Spinal cord (tissue), 10 donors: Measurements from ENCODE around the gene TRDMT1. TPM values are rescaled to one million over a fixed set of nuclear protein-coding genes. Genes with fewer than 3 reads are reported as not detected.

Experiments used
- DNase-seq, 6 donors: peaks; one replicate each; pipeline versions ENCODE4 v3.0.0 to v3.0.0-alpha.2; 2013 to 2015; ENCODE audit warnings: low spot score in 6 of 6, low read depth in 4 of 6
- H3K27ac ChIP-seq: one replicate; pipeline ENCODE4 v1.5.1; 2013; ENCODE audit warnings: low read depth, low read length, control low read depth
- H3K27me3 ChIP-seq: one replicate; pipeline ENCODE4 v1.6.1; 2013; ENCODE audit warnings: low read length; ENCODE audit not compliant: control insufficient read depth, insufficient read depth
- H3K36me3 ChIP-seq: one replicate; pipeline ENCODE4 v1.6.1; 2013; ENCODE audit warnings: low read length; ENCODE audit not compliant: control insufficient read depth, insufficient read depth
- H3K4me1 ChIP-seq: one replicate; pipeline ENCODE4 v1.6.1; 2013; ENCODE audit warnings: low read length; ENCODE audit not compliant: control insufficient read depth, insufficient read depth
- H3K4me3 ChIP-seq: one replicate; pipeline ENCODE4 v1.5.1; 2013; ENCODE audit warnings: low read depth, low read length, control low read depth
- H3K9me3 ChIP-seq: one replicate; pipeline ENCODE4 v1.6.1; 2013; ENCODE audit warnings: low read length; ENCODE audit not compliant: control insufficient read depth, insufficient read depth
- WGBS: methylation state at CpG from one replicate; pipeline ENCODE4 v1.1.5; 2013; ENCODE audit warnings: missing lambda C conversion rate; ENCODE audit not compliant: insufficient coverage; 5-methylcytosine and 5-hydroxymethylcytosine counted together
- polyA plus RNA-seq, 2 donors: library from polyadenylated mRNA; unstranded; fragments of 120-200 nt; gene quantifications; one replicate each; pipeline ENCODE4 v1.2.1, GENCODE V29; 2013; ENCODE audit not compliant: insufficient read length in 2 of 2
- total RNA-seq, 2 donors: library from RNA; depleted of rRNA in 1 of 2; stranded (reverse); fragments of 120-200 nt in 1 of 2; fragments of >200 nt in 1 of 2; gene quantifications; one replicate each; pipeline versions ENCODE4 v1.2.3 to v1.2.4, GENCODE V29; 2013 to 2014
- donor health status: healthy.

Gene TRDMT1
- total and polyA plus RNA-seq, 4 donors: 10.4 to 34.1 (median 14.4) TPM

DNA sequence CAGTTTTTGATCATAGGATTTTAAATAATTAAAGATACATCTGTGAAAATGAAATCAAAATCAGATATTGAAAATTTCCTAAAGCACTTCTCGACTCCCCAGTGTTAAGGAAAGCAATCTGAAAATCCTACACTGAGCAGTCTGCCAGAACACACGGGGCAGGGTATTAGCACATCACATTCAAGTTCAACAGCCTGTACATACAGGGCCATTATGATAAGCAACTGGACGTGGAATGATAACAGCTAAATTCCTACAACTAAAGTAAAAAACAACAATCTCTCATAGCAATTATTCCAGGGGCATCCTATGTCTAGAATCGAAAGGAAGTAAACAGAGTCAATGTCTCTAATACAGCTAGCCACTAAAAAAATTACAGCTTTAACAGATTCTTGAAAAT is 31.7 kb downstream of the TRDMT1 start:
- DNase-seq: no peak
- Histone ChIP-seq H3K4me3 (no peak overlapping the region), H3K9me3 (no peaks in the 10 kb centered on the region), H3K27ac (no peak overlapping the region), H3K4me1 (no peaks in the 10 kb centered on the region), H3K36me3 (no peaks in the 10 kb centered on the region), H3K27me3 (no peaks in the 10 kb centered on the region)
- WGBS: 41% methylated on average over 2 of the region's 4 CpGs

DNA sequence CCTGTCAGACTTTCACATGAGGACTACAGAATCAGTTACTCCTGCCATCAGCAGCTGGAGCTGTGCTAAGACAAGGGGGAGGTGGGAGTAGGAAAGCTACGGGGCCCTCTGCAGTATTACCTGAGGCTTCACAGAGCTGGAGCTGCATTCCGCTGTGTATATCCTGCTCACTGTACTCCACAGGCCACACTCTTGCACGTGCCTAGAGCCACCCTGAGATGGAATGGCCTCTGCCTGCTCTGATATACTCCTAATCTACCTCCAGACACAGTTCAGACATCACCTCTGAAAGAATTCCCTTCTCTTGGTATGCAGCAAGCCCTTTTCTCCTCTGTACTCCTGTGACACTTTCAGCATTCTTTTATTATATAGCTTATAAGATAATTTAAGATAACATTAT is 34.8 kb downstream of the TRDMT1 start:
- H3K4me3 ChIP-seq: no peak overlapping the region
- no peaks in the 10 kb centered on the region for H3K27me3 ChIP-seq
- DNase-seq: no peak
- no peaks in the 10 kb centered on the region for H3K4me1 ChIP-seq
- H3K27ac ChIP-seq: no peak overlapping the region
- no peaks in the 10 kb centered on the region for H3K9me3 ChIP-seq
- no peaks in the 10 kb centered on the region for H3K36me3 ChIP-seq
- WGBS: 74% methylated on average over 2 of the region's 3 CpGs

GRCh38 chr10:17162828-17163227 is 38.6 kb downstream of the TRDMT1 start:
- H3K4me1 ChIP-seq: no peaks in the 10 kb centered on the region
- no peak overlapping the region for H3K27ac ChIP-seq
- no CpG with 5 or more reads among the region's 2 CpGs for WGBS
- H3K27me3 ChIP-seq: no peaks in the 10 kb centered on the region
- no peaks in the 10 kb centered on the region for H3K9me3 ChIP-seq
- H3K4me3 ChIP-seq: no peak overlapping the region
- no peak for DNase-seq
- H3K36me3 ChIP-seq: no peaks in the 10 kb centered on the region

DNA sequence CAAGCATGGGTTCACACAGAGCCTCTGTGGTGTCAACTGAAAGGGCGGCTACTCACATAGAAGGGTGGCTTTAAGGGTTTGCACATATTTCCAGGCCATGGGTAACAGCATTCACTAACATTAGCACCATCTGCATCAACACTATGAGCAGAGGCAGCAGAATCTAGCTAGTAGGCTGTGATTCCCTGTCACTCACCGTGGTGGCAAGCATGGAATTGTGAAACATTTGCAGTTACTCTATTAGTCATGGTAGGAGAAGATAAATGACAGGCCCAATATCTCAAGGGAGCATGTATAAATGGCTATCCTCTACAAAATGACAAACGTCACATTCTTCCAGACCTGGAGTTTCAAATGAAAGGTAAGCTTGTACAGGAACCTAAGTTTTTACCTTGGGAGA is 39.7 kb downstream of the TRDMT1 start:
- no peaks in the 10 kb centered on the region for H3K27me3 ChIP-seq
- H3K9me3 ChIP-seq: no peaks in the 10 kb centered on the region
- H3K4me3 ChIP-seq: no peak overlapping the region
- H3K36me3 ChIP-seq: no peaks in the 10 kb centered on the region
- no peak for DNase-seq
- no peak overlapping the region for H3K27ac ChIP-seq
- WGBS: no CpG with 5 or more reads among the region's 3 CpGs
- no peaks in the 10 kb centered on the region for H3K4me1 ChIP-seq

GRCh38 chr10:17157024-17157423 is 44.4 kb downstream of the TRDMT1 start:
- H3K36me3 ChIP-seq: no peaks in the 10 kb centered on the region
- WGBS: 50% methylated on average over 1 of the region's 2 CpGs
- H3K4me1 ChIP-seq: peaks cover 3% of the 10 kb centered on the region

DNA sequence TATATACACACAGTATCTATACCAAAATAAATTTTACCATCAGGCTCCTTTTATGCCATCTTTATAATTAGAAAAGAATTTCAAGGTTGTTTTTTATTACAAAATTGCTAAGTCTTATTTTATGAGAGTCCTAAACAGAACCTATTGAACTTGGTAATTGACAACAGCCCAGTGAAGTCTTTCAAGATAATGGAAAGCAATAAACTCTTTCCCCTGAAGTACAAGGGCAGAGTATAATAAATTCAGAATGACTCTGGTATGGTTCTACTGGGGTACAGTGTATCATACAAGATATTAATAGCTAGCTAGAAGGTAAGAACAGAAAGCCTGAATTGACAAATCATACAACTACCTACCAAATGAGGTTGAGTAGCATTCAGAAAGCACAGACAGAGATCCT is 45.6 kb downstream of the TRDMT1 start:
- H3K27me3 ChIP-seq: no peaks in the 10 kb centered on the region
- peak overlapping the region; percentile 69 for H3K27ac ChIP-seq
- H3K4me1 ChIP-seq: peaks cover 3% of the 10 kb centered on the region
- peak in 1 of 6 donors; percentile 49 for DNase-seq
- H3K36me3 ChIP-seq: no peaks in the 10 kb centered on the region
- H3K9me3 ChIP-seq: no peaks in the 10 kb centered on the region
- H3K4me3 ChIP-seq: no peak overlapping the region

More at GRCh38 chr10:17157024-17157423, 44.4 kb downstream of the TRDMT1 start:
- Histone ChIP-seq H3K4me3 (no peak overlapping the region), H3K27me3 (no peaks in the 10 kb centered on the region), H3K27ac (no peak overlapping the region), H3K9me3 (no peaks in the 10 kb centered on the region)
- DNase-seq: no peak

GRCh38 chr10:17154116-17154515 is 47.4 kb downstream of the TRDMT1 start:
- Histone ChIP-seq H3K27ac (peak overlapping the region; percentile 67), H3K36me3 (no peaks in the 10 kb centered on the region), H3K27me3 (no peaks in the 10 kb centered on the region), H3K9me3 (no peaks in the 10 kb centered on the region), H3K4me3 (no peak overlapping the region), H3K4me1 (peaks cover 3% of the 10 kb centered on the region)
- DNase-seq: no peak

DNA sequence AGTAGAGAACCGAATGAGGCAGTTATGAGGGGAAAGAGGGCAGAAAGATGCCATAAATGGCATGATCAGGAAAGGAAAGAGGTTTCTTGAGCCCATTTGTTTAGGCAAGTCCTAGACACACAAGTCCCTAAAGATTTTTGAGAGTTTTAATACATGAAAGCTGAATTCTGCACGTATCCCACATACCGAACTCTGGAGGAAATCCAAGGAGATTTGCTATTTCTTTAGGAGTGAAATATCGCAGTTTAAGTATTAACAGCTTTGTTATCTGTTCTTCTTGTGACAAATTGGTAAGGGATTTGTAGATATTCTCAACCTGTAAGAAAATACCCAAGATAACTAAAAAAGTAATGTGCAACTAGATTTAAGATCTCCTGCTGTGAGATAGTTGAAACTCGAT is 48.2 kb downstream of the TRDMT1 start:
- Histone ChIP-seq H3K27ac (peak overlapping the region; percentile 67), H3K9me3 (no peaks in the 10 kb centered on the region), H3K4me3 (no peak overlapping the region), H3K4me1 (peaks cover 3% of the 10 kb centered on the region), H3K36me3 (no peaks in the 10 kb centered on the region), H3K27me3 (no peaks in the 10 kb centered on the region)
- WGBS: 80% methylated on average over 1 of the region's 5 CpGs
- no peak for DNase-seq

DNA sequence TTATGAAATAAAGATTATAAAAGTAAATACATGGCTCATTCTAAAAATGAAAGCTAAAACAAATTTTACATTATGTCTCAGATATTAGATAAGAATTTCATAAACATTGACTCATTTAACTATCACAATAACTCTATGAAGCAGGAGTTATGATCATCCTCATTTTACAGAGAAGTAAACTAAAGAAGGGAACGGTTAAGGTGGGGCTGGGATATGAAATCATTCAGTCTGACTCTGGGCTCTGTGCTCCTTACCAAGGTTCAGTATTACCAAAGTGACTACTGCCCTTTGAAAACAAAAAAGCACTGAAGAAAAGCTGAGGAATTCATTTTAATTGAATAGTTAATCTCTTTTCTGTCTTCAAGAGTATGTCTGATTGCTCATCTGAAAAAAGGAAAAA is 49.8 kb downstream of the TRDMT1 start:
- H3K4me3 ChIP-seq: no peak overlapping the region
- no peaks in the 10 kb centered on the region for H3K9me3 ChIP-seq
- WGBS: no CpG with 5 or more reads among the region's 1 CpG
- no peak for DNase-seq
- H3K4me1 ChIP-seq: peaks cover 3% of the 10 kb centered on the region
- no peaks in the 10 kb centered on the region for H3K36me3 ChIP-seq
- H3K27me3 ChIP-seq: no peaks in the 10 kb centered on the region
- peak overlapping the region; percentile 16 for H3K27ac ChIP-seq

GRCh38 chr10:17147884-17148489 is 53.5 kb downstream of the TRDMT1 start:
- no peak overlapping the region for H3K4me3 ChIP-seq
- H3K27me3 ChIP-seq: no peaks in the 10 kb centered on the region
- no peaks in the 10 kb centered on the region for H3K4me1 ChIP-seq
- DNase-seq: peak in 1 of 6 donors; percentile 40
- H3K9me3 ChIP-seq: no peaks in the 10 kb centered on the region
- no peaks in the 10 kb centered on the region for H3K36me3 ChIP-seq
- no CpG with 5 or more reads among the region's 5 CpGs for WGBS
- H3K27ac ChIP-seq: peak overlapping the region; percentile 64
